ENCODE measurements around the gene C1QTNF4. TPM values are rescaled to one million over a fixed set of nuclear protein-coding genes. Genes with fewer than 3 reads are reported as not detected.

Gene C1QTNF4
- total RNA-seq (2022; extraction: Qiagen RNA extraction; ENCODE audit: low read depth), result 0.09 to 0.14 TPM in 2 of 5 replicates, not detected in the others

DNA sequence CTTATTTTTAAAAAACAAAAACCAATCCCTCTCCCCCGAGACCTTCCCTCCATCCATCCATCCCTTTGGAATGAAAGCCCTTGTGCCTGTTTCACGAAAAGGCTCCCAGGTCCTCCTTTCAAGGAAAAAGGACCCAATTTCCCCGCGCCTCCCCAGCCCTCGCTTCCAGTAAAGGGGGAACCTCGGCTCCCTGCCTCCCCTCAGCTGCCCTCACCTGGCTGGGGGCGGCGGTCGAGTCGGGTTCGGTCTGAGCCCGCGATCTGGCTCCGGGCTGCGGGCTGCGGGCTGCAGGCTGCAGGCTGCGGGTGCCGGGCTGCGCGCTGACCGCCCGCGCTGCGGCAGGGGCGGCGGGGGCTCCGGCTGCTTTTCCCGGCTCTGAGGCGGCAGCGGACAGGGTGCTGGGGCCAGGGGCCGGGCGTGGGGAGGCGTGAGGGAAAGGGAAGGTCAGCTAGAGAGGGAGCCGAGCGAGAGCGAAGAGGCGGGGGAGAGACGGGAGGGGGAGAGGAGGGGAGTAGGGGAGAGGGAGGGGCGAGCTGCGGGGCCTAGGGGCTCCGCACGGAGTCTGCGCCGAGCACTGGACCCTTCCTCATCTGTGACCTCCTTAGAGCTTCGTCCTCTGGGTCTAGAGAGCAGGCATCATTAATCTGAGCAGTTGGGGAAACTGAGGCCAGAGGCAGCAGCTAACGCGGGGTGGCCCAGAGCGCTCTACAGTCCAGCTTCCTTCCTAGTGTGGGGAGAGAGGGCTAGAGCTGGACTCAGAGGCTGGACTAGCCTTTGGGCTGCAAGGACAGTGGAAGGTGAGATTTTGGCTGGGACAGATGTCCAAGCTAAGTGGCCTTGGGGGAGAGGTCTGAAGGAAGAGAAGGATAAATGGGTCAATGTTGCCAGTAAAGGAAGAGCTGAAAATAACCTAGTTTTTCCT is at the start of gene C1QTNF4:
Gene C1QTNF4, minus strand, starts transcription at position 478 of the 922 bp plus-strand sequence. CDS start 3,601 bp downstream, outside the sequence.

DNA sequence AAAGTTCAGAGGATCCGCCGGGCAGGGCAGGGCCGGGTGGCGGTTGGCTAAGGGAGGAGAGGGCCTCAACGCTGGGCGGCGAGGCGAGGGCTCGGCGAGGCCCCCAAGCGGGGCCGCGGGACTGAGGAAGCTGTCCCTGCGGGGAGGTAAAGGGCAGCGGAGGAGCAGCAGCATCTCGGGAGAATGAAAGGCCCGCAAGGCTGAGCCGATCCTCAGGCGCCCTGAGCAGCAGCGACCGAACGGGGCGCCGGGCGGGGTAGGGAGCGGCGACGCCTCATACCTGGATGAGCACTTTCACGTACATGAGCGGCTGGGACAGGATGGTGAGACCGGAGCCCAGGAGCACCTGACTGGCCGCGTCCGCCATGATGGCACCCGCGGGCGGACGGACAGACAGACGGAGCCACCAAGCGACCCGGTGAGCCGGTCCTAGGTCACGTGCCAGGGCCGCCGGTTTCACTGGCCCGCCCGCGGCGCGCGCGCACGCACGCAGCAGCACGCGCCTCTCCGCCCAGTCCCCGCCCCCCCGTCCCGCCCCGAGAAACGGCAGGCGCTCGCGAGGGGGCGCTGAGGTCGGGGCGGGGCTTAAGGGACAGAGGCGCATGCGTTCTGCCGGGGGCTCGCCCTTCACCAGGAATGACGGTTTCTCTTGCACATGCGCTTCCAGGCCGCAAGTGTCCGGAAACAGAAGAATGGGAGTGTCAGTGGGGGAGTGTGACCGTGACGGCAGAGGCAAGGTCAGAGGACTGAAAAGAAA is 48.1 kb upstream of the C1QTNF4 start, which contains the start of gene MTCH2:
Gene MTCH2, minus strand, starts transcription at position 461 of the 757 bp plus-strand sequence. Its CDS starts 94 bp downstream, at position 367.

DNA sequence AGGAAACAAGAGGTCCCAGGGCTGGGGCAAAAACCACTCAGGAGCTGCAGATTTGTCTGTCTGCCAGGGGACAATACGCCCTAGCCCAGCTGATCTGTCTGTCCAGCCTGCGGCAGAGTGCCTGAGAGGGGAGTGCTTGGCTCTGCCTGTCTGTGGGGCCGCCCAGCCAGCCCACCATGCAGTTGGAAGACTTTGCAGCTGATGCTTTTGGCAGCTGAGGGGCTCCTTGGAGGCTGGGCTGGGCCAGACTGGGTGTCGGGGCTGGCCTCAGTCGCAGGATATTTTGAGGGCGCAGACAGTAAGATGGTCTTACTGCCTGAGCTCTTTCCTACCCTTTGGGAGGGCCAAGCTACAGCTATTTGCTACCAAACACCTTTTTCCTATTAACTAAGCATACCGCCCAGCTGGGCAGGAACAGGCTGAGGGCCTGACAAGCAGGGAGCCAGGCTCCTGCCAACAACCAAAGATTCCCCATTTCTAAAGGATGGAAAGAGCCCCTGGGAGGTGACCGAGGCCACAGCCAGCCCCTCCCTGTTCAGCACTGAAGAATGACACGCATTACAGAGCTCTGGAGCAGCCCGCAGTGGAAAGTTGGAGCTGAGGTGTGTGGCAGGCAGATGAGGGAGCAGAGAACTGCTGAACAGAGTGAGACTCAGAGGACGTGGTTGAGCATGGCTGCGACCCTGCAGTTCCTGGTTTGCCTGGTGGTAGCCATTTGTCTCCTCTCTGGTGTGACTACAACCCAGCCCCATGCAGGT is 7.9 kb downstream of the C1QTNF4 start, which contains the start of gene FAM180B:
Gene FAM180B, plus strand, starts transcription at position 581 of the 758 bp plus-strand sequence. Its CDS starts 91 bp downstream, at position 672.

DNA sequence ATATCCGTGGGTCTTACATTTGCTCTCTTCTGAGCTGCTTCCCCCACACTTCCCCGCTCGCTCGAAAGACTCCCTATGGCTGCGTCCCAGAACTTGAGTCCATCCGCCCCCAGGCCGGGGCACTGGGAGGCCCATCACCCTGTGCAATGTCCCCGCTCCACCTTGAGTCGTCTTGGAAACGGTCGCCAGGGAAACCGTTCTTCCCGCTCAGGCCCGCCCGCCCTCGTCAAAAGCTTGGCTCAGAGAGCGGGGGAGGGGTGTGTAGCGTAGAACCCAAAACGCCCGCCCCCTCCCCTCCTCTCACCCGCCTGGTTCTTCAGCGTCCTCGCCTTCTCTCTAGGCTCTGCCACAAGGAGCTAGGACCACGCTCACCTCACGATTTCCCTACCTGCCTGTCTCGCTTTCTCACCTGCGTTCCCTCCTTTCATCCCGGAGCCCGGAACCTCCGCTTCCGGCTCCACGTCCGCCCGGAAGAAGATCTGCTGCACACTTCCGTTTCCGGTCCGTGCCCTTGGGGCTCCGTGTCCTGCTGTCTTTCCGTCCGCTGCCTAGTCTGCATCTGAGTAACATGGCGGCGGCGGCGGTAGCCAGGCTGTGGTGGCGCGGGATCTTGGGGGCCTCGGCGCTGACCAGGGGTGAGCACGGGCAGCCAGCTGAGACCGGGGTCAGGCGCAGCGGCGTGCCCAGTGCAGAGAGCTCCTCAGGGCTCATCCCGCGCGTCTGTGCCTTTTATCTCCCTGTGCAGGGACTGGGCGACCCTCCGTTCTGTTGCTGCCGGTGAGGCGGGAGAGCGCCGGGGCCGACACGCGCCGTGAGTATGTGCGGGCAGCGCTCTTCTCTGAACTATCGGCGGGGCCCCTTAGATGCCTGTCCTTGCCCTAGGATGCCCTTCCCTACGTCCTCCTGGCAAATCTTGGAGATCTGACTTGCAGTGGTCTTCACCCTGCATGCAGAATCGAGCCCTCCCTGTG is 15.4 kb downstream of the C1QTNF4 start, which contains the start of the genes KBTBD4 and NDUFS3:
Gene KBTBD4, minus strand, starts transcription at position 447 of the 971 bp plus-strand sequence. Its CDS starts 19 bp downstream, at position 428.
Gene NDUFS3, plus strand, starts transcription at position 551 of the 971 bp plus-strand sequence. Its CDS starts 18 bp downstream, at position 569.

DNA sequence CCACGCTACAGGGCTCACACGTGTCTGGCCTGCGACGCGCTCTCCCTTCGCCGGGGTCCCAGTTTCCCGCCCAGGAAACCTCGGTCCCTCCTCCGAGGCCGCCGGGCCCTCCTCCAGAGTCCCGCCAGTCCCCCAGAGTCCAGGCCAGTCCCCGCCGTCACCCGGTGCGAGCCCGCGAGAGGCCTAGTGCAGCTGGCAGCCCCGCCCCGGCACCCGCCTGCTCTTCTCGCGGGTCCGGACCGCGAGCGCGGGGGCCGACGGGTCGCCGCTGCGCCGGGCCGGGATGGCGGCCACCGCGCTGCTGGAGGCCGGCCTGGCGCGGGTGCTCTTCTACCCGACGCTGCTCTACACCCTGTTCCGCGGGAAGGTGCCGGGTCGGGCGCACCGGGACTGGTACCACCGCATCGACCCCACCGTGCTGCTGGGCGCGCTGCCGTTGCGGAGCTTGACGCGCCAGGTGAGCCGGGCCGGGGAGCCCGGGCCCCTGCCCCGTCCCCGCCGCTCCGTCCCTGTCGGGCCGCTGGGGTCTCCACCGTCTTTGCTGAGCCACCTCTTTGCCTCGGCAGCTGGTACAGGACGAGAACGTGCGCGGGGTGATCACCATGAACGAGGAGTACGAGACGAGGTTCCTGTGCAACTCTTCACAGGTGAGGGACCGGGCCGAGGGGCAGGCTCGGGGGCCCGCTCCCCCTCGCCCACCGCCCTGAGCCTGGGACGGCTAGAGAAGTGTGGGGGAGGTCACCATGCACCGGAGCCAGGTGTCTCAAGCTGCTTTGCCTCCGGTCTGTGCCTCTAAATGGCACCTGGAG is 28.7 kb downstream of the C1QTNF4 start, which contains the start of gene PTPMT1:
Gene PTPMT1, plus strand, starts transcription at position 260 of the 809 bp plus-strand sequence. Its CDS starts 24 bp downstream, at position 284.

DNA sequence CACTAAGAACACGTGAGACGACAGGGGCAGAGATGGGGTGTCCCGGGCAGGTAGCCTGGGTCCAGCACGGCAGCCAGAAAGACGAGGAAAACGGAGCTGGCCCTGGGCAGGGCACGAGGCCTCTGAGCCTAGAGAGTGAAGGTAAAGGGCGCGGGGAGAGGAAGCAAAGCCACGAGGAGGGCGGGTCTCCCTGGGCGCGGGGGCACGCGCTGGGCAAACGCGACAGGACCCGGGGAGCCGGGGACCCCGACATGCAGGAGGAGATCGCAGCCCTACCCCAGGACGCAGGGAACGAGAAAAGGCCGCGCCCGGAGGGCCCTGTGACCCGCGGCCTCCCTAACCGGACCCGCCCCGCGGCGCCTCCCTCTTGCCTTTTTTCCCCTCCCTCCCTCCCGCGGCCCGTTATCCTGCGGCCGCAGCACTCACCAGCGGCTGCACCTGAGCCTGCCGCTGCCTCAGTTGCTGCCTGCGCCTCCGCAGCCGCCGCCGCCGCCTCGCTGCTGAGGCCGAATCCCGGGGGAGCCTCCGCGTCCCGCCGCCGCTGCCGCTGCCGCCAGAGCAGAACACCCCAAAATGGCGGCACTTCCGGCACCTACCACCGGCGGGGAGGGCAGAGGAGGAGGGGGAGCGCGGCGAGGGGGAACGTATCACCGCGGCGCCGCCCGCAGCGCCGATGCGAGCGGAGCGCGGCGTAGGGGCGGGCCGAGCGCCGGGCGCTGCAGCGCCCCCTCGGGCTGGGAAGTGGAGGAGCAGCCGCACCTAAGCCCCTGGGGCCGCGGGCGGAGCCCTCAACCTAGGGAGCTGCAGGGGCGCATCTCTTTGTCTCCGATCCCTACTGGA is 41.4 kb downstream of the C1QTNF4 start, which contains the start of gene CELF1:
Gene CELF1, minus strand, starts transcription at position 567 of the 840 bp plus-strand sequence. CDS start 53,609 bp downstream, outside the sequence.

Other genes with a start within 250 kb of the C1QTNF4 start
- gene MYBPC3, start 241.7 kb downstream of the C1QTNF4 start, total RNA-seq (2022; extraction: Qiagen RNA extraction; ENCODE audit: low read depth), result 0.05 to 0.10 TPM (median 0.07 TPM) in 5 replicates
- not detected in 5 replicates for gene SPI1, start 215.9 kb downstream of the C1QTNF4 start, total RNA-seq (2022; extraction: Qiagen RNA extraction; ENCODE audit: low read depth)
- gene SLC39A13, start 185.8 kb downstream of the C1QTNF4 start, total RNA-seq (2022; extraction: Qiagen RNA extraction; ENCODE audit: low read depth), result 40.9 to 50.4 TPM (median 47.0 TPM) in 5 replicates
- 181 to 237 TPM (median 200 TPM) in 5 replicates for gene PSMC3, start 168.0 kb downstream of the C1QTNF4 start, total RNA-seq (2022; extraction: Qiagen RNA extraction; ENCODE audit: low read depth)
- 0.10 to 0.35 TPM (median 0.21 TPM) in 5 replicates for gene RAPSN, start 145.3 kb downstream of the C1QTNF4 start, total RNA-seq (2022; extraction: Qiagen RNA extraction; ENCODE audit: low read depth)
- gene CELF1, start 41.3 kb downstream of the C1QTNF4 start, total RNA-seq (2022; extraction: Qiagen RNA extraction; ENCODE audit: low read depth), result 46.6 to 62.8 TPM (median 54.7 TPM) in 5 replicates
- 61.2 to 74.5 TPM (median 73.6 TPM) in 5 replicates for gene PTPMT1, start 28.8 kb downstream of the C1QTNF4 start, total RNA-seq (2022; extraction: Qiagen RNA extraction; ENCODE audit: low read depth)
- 18.8 to 21.6 TPM (median 19.6 TPM) in 5 replicates for gene KBTBD4, start 15.4 kb downstream of the C1QTNF4 start, total RNA-seq (2022; extraction: Qiagen RNA extraction; ENCODE audit: low read depth)
- 106 to 135 TPM (median 129 TPM) in 5 replicates for gene NDUFS3, start 15.3 kb downstream of the C1QTNF4 start, total RNA-seq (2022; extraction: Qiagen RNA extraction; ENCODE audit: low read depth)
- 0.07 TPM in 1 of 5 replicates, not detected in the others for gene FAM180B, start 7.7 kb downstream of the C1QTNF4 start, total RNA-seq (2022; extraction: Qiagen RNA extraction; ENCODE audit: low read depth)
- gene MTCH2, start 48.1 kb upstream of the C1QTNF4 start, total RNA-seq (2022; extraction: Qiagen RNA extraction; ENCODE audit: low read depth), result 117 to 140 TPM (median 135 TPM) in 5 replicates
- 1.1 to 1.7 TPM (median 1.3 TPM) in 5 replicates for gene AGBL2, start 121.0 kb upstream of the C1QTNF4 start, total RNA-seq (2022; extraction: Qiagen RNA extraction; ENCODE audit: low read depth)
- 49.9 to 59.7 TPM (median 57.4 TPM) in 5 replicates for gene FNBP4, start 172.9 kb upstream of the C1QTNF4 start, total RNA-seq (2022; extraction: Qiagen RNA extraction; ENCODE audit: low read depth)